Measurements from ENCODE around the gene MRPS15.

Gene MRPS15

GRCh38 chr1:36450270-36450918, 13.8 kb downstream of the MRPS15 start, which contains the start of gene OSCP1 (continued):
- TF ChIP-seq, protein P1, sequence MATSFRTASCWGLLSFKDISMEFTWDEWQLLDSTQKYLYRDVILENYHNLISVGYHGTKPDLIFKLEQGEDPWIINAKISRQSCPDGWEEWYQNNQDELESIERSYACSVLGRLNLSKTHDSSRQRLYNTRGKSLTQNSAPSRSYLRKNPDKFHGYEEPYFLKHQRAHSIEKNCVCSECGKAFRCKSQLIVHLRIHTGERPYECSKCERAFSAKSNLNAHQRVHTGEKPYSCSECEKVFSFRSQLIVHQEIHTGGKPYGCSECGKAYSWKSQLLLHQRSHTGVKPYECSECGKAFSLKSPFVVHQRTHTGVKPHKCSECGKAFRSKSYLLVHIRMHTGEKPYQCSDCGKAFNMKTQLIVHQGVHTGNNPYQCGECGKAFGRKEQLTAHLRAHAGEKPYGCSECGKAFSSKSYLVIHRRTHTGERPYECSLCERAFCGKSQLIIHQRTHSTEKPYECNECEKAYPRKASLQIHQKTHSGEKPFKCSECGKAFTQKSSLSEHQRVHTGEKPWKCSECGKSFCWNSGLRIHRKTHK (tag by site-specific recombination; IDR thresholded peaks at IDR 0.05): no peak
- no peak for TF ChIP-seq SCRT2 (tag by site-specific recombination; IDR thresholded peaks at IDR 0.05)
- TF ChIP-seq ZSCAN5A (tag by site-specific recombination; IDR thresholded peaks at IDR 0.05): no peak
- no peak for TF ChIP-seq ZNF214 (tag by site-specific recombination; IDR thresholded peaks at IDR 0.05; ENCODE audit: borderline replicate concordance)
- TF ChIP-seq TRIM28 (IDR thresholded peaks at IDR 0.05; ENCODE audit: borderline replicate concordance, low read length): peak; percentile 53; the same call in 1 of the 2 replicates
- peak; percentile 86 for TF ChIP-seq BCL11B (tag by site-specific recombination; IDR thresholded peaks at IDR 0.05; ENCODE audit: low read depth)
- TF ChIP-seq MYNN (tag by site-specific recombination; IDR thresholded peaks at IDR 0.05; ENCODE audit: borderline replicate concordance): peak; percentile 14; the same call in 1 of the 2 replicates
- no peak for TF ChIP-seq ZNF155 (tag by site-specific recombination; IDR thresholded peaks at IDR 0.05)
- no peak for TF ChIP-seq ZNF560 (tag by site-specific recombination; IDR thresholded peaks at IDR 0.05; ENCODE audit: borderline replicate concordance)
- TF ChIP-seq, protein P2, sequence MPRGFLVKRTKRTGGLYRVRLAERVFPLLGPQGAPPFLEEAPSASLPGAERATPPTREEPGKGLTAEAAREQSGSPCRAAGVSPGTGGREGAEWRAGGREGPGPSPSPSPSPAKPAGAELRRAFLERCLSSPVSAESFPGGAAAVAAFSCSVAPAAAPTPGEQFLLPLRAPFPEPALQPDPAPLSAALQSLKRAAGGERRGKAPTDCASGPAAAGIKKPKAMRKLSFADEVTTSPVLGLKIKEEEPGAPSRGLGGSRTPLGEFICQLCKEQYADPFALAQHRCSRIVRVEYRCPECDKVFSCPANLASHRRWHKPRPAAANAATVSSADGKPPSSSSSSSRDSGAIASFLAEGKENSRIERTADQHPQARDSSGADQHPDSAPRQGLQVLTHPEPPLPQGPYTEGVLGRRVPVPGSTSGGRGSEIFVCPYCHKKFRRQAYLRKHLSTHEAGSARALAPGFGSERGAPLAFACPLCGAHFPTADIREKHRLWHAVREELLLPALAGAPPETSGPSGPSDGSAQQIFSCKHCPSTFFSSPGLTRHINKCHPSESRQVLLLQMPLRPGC (tag by site-specific recombination; IDR thresholded peaks at IDR 0.05): no peak; the same call in 1 of the 2 replicates
- TF ChIP-seq ZNF830 (tag by site-specific recombination; IDR thresholded peaks at IDR 0.05; ENCODE audit: low read depth): no peak
- no peak for TF ChIP-seq ZNF366 (tag by site-specific recombination; conservative IDR thresholded peaks at IDR 0.05)
- TF ChIP-seq ZSCAN23 (tag by site-specific recombination; IDR thresholded peaks at IDR 0.05): no peak
- no peak for TF ChIP-seq ZNF174 (tag by site-specific recombination; IDR thresholded peaks at IDR 0.05)
- TF ChIP-seq MZF1 (tag by site-specific recombination; IDR thresholded peaks at IDR 0.05; ENCODE audit: borderline replicate concordance): peak; percentile 14; the same call in 1 of the 2 replicates
- no peak for TF ChIP-seq ZNF707 (tag by site-specific recombination; IDR thresholded peaks at IDR 0.05)
- no peak for TF ChIP-seq ZNF596 (tag by site-specific recombination; IDR thresholded peaks at IDR 0.05)
- no peak for TF ChIP-seq ZNF274 (IDR thresholded peaks at IDR 0.05; ENCODE audit: low read length)
- no peak for TF ChIP-seq ZNF274 (tag by site-specific recombination; IDR thresholded peaks at IDR 0.05; ENCODE audit: borderline replicate concordance)
- peak; percentile 66 for TF ChIP-seq ZBTB8A (tag by site-specific recombination; IDR thresholded peaks at IDR 0.05)
- TF ChIP-seq, protein P3, sequence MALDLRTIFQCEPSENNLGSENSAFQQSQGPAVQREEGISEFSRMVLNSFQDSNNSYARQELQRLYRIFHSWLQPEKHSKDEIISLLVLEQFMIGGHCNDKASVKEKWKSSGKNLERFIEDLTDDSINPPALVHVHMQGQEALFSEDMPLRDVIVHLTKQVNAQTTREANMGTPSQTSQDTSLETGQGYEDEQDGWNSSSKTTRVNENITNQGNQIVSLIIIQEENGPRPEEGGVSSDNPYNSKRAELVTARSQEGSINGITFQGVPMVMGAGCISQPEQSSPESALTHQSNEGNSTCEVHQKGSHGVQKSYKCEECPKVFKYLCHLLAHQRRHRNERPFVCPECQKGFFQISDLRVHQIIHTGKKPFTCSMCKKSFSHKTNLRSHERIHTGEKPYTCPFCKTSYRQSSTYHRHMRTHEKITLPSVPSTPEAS (tag by site-specific recombination; IDR thresholded peaks at IDR 0.05): no peak
- TF ChIP-seq ZNF37A (tag by site-specific recombination; IDR thresholded peaks at IDR 0.05): no peak
- TF ChIP-seq ZNF610 (tag by site-specific recombination; IDR thresholded peaks at IDR 0.05; ENCODE audit: borderline replicate concordance): no peak
- TF ChIP-seq KLF17 (tag by site-specific recombination; IDR thresholded peaks at IDR 0.05): peak; percentile 36; the same call in 1 of the 2 replicates
- TF ChIP-seq, protein P4, sequence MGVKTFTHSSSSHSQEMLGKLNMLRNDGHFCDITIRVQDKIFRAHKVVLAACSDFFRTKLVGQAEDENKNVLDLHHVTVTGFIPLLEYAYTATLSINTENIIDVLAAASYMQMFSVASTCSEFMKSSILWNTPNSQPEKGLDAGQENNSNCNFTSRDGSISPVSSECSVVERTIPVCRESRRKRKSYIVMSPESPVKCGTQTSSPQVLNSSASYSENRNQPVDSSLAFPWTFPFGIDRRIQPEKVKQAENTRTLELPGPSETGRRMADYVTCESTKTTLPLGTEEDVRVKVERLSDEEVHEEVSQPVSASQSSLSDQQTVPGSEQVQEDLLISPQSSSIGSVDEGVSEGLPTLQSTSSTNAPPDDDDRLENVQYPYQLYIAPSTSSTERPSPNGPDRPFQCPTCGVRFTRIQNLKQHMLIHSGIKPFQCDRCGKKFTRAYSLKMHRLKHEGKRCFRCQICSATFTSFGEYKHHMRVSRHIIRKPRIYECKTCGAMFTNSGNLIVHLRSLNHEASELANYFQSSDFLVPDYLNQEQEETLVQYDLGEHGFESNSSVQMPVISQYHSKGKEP (tag by site-specific recombination; IDR thresholded peaks at IDR 0.05): no peak
- TF ChIP-seq OVOL3 (tag by site-specific recombination; IDR thresholded peaks at IDR 0.05): no peak
- 0 out of 2 replicates have a peak, but pooled peaks have one; percentile 20 for TF ChIP-seq OSR2 (tag by site-specific recombination; IDR thresholded peaks at IDR 0.05)
- TF ChIP-seq ZNF488 (tag by site-specific recombination; IDR thresholded peaks at IDR 0.05): no peak
- TF ChIP-seq ZNF391 (tag by site-specific recombination; IDR thresholded peaks at IDR 0.05; ENCODE audit: borderline replicate concordance, low read depth): no peak
- no peak for TF ChIP-seq YY1 (tag by site-specific recombination; IDR thresholded peaks at IDR 0.05)
- TF ChIP-seq ZBTB20 (tag by site-specific recombination; IDR thresholded peaks at IDR 0.05): peak; percentile 65
- TF ChIP-seq GLI4 (tag by site-specific recombination; IDR thresholded peaks at IDR 0.05): no peak
